HCEC 1CT (cell line): ENCODE data around the gene AFAP1L2.

Source experiments
- DNase-seq: peaks from one replicate; pipeline ENCODE4 v3.0.0-alpha.2; 2017

The AFAP1L2 gene

DNA sequence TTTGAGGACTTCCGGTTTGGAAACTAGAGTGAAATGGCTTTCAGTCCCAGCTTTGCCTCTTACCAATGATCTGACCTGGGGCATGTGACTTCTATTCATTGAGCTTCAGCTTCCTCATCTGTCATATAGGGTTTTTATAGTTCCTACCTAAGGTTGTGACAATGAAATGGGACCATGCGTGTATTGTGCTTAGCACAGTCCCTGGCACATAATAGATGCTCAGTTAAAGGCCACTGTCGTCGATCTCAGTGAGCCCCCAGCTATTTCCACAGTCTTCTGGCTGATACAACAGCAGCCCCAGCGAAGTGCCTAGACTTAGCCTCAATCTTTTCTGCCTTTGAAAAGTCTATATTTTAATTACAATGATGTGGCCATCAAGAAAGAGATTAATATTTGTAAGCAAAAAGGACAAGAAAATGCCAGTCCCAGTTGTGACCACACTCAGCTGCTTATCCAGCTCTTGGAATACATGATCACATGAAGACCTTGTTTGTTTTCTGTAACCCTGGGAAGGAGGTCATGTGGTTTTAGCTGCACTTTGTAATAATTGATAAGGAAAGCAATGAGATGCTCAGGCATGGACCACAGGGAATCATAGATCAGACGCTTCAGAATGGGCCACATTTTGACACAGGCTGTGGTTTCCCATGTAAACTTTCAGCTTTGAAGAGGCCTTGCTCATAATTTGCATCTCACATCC, 120.6 kb downstream of the AFAP1L2 start:
- DNase-seq = no peak

- DNase-seq = no peak
Observed at GRCh38 chr10:114283091-114283490, 121.2 kb downstream of the AFAP1L2 start.

GRCh38 chr10:114282526-114282925, 121.8 kb downstream of the AFAP1L2 start:
- no peak for DNase-seq

- DNase-seq = no peak
Observed at GRCh38 chr10:114281461-114281860, 122.8 kb downstream of the AFAP1L2 start.

DNA sequence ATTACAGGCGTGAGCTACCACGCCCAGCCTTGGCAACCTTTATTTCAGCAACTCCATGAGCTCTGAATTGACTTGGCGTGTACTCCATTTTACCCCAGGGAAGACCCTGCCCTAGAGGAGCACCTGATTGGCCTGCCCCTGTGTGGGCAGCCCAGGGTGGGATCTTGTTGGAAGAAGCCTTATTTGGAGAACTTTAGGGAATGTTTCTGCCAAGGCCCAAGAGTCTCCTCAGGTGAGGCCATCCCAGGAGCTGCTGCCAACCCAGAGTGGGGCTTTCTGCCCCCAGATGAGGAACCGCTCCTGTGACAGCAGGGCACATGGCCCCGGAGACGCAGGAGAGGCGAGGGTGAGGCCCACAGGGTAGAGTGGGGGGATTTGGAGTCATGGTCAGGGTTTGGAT, 123.3 kb downstream of the AFAP1L2 start:
- no peak for DNase-seq

GRCh38 chr10:114279901-114280644, 124.2 kb downstream of the AFAP1L2 start:
- no peak for DNase-seq

- DNase-seq = no peak
Observed at GRCh38 chr10:114279289-114279688, 125.0 kb downstream of the AFAP1L2 start.

DNA sequence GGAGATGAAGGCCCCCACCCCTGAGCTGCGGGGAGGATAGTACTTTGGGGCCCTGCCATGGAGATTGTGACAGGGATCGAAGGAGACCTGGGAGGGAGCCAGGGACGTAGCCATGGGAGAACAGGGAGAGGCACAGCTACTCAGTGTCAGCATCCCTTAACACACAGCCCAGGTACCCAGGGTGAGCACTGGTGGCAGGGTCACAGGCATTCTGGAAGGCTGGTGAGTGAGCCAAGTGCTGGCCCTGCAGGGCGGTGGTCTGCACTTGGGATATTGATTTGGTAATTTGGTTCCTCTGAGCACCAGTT, 125.5 kb downstream of the AFAP1L2 start:
- no peak for DNase-seq

GRCh38 chr10:114278140-114278883, 126.0 kb downstream of the AFAP1L2 start:
- DNase-seq = no peak

DNA sequence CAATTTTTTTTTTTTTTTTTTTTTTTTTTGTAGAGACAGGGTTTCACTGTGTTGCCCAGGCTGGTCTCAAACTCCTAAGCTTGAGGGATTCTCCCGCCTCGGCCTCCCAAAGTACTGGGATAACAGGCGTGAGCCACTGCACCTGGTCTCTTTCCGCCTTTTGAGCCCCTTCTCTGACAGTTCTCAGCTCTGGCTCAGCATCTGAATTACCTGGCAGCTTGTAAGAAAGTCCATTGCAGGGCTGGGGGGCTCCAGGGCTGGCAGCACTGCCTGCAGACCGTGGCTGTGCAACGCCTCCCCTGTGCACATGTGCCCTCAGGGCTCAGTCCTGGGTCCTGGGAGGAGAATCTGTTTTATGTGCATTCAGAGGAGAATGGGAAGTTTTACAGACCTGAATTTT, 127.6 kb downstream of the AFAP1L2 start:
- no peak for DNase-seq

DNA sequence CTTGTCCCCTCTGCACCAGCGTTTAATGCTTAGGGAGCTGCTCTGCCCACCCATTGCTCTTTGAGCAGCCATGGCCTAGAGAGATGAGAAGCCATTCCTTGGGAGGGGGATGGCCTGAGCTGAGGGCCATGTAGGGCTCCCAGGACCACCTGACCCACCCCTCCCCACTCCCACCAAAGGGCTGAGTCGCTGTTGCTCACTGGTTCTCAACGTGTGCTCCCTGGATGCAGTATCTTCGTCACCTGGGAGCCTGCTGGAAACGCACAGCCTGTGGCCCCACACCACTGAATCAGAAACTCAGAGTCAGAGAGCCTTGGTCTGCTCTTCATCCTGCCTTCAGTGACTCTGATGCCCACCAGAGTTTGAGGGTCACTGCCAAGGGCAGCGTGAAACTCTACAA, 128.2 kb downstream of the AFAP1L2 start:
- DNase-seq = no peak

GRCh38 chr10:114274616-114275453, 129.5 kb downstream of the AFAP1L2 start:
- DNase-seq = no peak

DNA sequence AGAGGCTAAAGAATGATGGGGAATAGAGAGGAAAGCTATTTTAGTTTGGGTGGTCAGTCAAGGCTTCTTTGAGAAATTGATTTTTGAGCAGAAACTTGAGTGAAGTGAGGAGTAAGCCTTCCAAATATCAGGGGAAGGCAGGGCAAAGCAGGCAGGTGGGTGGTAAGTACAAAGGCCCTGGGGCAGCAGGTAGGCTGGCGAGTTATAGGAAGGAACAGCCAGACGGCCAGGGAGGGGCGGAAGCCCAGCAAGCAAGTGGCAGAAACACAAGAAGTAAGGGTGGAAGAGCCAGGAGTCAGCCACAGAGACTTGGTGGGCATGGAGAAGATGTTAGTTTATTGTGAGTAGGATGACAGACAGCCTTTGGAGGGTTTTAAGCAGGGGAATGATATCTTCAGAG, 130.4 kb downstream of the AFAP1L2 start:
- no peak for DNase-seq

DNA sequence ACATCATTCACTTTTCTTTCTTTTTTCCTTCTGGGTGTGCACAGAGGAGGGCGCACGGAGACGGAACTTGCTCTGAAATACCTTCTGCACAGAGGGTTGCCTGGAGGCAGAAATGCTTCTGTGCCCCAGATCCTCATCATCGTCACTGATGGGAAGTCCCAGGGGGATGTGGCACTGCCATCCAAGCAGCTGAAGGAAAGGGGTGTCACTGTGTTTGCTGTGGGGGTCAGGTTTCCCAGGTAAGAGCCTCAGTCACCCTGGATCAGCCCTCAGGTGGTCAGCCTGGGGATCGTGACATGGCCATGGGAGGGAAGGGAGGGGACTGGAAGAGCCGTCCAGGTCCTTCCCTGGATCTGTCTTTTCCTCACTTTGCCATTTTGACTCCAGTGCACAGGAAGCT, 131.6 kb downstream of the AFAP1L2 start:
- no peak for DNase-seq

GRCh38 chr10:114271779-114272167, 132.5 kb downstream of the AFAP1L2 start:
- DNase-seq = peak; percentile 90

- no peak for DNase-seq
Observed at GRCh38 chr10:114271075-114271778, 133.1 kb downstream of the AFAP1L2 start.

DNA sequence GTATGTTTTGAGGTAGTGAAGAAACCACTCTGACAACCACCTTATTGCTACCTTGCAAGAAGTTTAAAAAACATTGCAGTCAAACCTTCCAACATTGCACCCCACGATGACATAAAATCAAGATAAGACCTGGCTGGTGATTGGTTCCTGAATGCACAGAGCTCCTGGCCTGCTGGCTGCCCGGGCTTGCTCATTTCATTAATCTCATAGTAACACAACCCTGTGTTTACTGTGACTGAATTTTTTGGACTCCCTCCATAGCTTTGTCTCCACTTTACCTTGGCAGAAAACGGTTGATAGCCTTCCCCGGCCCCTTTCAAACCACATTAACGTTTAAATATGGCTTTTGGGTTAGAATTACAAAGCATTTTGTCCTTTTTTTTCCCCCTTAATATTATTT, 137.8 kb downstream of the AFAP1L2 start:
- no peak for DNase-seq

DNA sequence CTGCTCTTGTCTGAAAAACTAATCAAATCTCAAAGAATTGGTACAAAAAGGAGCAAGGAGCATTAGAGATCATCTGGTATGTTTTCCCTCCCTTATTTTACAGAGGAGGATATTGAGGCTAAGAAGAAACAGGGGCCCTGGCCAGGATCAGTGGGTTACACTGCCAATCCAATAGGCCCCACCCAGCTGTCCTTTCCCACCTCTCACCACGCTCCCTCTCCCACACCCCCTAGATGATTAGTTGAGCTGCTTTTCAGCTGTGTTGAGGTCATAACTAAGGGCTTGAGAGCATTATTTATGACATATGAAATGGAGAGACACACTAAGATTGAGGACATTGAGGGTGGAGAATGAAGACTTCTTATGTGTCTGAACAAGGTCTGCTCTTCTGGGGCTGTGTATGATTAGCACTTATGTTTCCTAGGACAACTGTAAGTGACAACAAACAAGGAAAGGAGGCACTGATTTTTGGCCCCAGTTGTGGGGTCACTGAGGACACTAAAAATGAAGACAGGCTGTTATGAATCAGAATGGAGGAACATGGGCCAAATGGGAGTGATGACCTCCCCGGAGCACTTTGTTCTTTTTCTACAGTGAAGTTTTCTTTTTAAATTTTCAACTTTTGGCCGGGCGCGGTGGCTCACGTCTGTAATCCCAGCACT, 138.8 kb downstream of the AFAP1L2 start:
- no peak for DNase-seq

DNA sequence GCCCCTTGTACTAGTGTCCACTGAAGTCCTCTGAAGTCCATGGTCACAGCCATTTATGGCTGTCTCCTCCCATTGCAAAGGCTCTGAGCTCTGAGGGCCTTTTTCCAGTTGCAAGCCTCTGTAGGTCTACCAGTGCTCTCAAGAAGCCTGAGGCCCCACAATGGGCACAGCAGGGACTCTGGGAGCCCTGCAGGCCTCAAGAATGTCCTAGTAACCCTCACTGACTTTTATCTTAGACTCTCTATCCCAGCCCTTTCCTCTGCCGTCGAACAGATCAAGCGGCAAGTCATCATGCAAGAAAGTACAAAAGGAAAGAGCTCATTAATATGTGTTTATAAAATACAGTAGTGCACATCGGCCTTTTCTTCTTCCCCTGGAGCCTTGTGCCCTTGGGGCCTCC, 141.8 kb downstream of the AFAP1L2 start:
- DNase-seq = no peak

GRCh38 chr10:114261076-114261475, 143.2 kb downstream of the AFAP1L2 start:
- DNase-seq = no peak

GRCh38 chr10:114260366-114260765, 143.9 kb downstream of the AFAP1L2 start:
- DNase-seq = no peak

DNA sequence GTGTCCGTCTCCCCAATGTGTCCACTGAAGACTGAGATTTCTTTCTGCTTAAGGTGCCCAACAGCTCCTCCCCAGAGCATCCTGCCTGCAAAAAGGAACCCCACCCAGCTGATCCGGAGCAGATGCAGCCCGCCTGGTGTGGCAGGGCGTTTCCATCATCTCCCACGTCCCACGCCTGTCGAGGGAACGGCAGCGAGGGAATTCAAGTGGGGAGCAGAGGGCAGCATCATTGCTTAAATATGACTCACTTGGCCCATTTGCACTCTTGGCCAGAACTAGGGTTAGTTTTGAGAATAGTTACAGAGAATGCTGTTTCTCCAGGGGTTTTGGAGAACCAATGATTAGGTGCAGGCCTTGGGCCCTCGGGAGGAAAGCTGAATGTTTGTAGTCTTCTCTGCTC, 144.5 kb downstream of the AFAP1L2 start:
- DNase-seq = no peak
